Subcutaneous adipose tissue (tissue), 4 donors: ENCODE measurements around the gene ESRRA. TPM values are rescaled to one million over a fixed set of nuclear protein-coding genes. Genes with fewer than 3 reads are reported as not detected.

ENCODE experiments used
- CTCF ChIP-seq: fragments of 450-650 bp; IDR thresholded peaks from one replicate; pipeline ENCODE4 v1.5.1; 2016; ENCODE audit warnings: low read depth, mild to moderate bottlenecking, control low read depth, antibody characterized with exemption, moderate library complexity
- total RNA-seq, 4 donors: library from RNA; depleted of rRNA; stranded (reverse); fragments of >200 nt; gene quantifications; one replicate each; pipeline ENCODE4 v1.1.0, GENCODE V29; 2016

Gene ESRRA
- total RNA-seq, 4 donors from 2014 or later = 16.3 to 54.1 (median 35.5) TPM

- no peak for TF ChIP-seq CTCF
These were observed 33.4 kb downstream of the ESRRA start for GRCh38 chr11:64338716-64339115.

DNA sequence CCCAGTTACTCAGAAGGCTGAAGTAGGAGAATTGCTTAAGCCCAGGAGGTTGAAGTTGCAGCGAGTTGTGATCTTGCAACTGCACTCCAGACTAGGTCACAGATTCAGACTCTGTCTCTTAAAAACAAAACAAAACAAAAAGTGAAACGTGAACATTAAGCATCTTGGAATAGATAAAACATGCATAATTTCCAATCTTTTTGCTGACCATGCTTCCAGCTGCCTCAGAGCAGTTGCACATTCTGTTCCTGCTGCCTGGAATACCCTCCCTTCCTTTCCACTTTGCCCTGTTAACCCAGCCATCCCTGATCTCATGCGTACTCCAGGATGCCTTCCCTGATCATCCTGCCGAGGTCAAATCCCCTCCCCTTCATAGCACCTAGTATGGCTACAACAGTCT is 34.0 kb downstream of the ESRRA start:
- TF ChIP-seq CTCF = no peak

DNA sequence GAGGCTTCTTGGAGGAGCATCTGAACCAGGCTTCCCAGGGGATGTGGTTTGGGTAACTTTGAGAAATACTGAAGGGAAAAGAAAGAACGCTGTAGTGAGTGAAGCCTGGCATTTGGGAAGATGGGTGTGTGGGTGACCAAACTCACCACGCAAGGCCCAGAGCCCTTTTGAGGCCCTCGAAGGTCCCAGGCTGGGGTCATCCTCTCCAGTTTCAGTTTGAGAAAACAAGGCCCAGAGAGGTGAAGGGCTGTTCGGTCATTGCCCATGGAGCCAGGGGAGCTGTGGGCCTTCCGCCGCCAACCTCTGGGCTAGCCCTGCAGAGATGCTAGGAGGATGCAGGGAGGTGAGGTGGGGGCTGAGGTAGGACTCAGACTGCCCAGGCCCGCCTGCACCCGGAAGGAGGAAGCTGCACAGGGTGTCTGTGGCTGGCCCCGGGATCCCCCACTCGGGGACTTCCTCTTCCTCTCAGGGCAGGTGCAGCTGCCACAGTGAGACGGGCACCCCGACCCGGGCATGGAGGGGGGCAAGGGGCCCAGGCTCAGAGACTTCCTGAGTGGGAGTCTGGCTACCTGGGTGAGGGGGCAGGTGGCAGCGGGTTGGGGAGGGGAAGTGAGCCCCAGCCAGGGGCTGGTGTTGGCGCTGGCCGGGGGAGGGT is 34.6 kb downstream of the ESRRA start, which contains the start of gene CCDC88B:
Gene CCDC88B, plus strand, starts transcription at position 451 of the 655 bp plus-strand sequence. Its CDS starts 63 bp downstream, at position 514.
- no peak for TF ChIP-seq CTCF

DNA sequence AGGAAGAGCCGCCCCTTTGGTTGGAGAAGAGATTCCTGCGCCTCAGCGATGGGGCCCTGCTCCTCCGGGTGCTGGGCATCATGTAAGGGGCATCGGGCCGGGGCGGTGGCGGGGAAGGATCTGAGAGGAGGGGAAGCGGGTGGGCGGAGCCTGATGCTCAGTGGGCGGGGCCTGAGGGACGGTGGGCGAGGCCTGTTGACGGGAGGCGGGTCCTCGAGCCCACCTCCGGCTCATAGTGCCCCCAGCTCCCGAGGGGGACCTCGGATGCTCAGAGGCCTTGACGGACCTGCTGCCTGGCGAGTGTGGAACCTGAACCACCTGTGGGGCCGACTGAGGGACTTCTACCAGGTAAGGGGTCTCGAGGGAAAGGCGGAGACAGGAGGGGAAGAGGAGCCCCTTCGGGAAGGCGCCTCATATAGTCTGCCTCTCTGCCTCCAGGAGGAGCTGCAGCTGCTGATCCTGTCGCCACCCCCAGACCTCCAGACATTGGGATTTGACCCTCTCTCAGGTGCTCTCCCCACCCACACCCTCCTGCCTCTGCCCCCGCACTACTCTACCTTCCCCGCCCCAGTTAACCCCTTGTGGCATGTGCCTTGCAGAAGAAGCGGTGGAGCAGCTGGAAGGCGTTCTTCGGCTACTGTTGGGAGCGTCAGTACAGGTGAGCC is 35.5 kb downstream of the ESRRA start:
- TF ChIP-seq CTCF = no peak

- no peak for TF ChIP-seq CTCF
These were observed 36.1 kb downstream of the ESRRA start for GRCh38 chr11:64341429-64341828.

DNA sequence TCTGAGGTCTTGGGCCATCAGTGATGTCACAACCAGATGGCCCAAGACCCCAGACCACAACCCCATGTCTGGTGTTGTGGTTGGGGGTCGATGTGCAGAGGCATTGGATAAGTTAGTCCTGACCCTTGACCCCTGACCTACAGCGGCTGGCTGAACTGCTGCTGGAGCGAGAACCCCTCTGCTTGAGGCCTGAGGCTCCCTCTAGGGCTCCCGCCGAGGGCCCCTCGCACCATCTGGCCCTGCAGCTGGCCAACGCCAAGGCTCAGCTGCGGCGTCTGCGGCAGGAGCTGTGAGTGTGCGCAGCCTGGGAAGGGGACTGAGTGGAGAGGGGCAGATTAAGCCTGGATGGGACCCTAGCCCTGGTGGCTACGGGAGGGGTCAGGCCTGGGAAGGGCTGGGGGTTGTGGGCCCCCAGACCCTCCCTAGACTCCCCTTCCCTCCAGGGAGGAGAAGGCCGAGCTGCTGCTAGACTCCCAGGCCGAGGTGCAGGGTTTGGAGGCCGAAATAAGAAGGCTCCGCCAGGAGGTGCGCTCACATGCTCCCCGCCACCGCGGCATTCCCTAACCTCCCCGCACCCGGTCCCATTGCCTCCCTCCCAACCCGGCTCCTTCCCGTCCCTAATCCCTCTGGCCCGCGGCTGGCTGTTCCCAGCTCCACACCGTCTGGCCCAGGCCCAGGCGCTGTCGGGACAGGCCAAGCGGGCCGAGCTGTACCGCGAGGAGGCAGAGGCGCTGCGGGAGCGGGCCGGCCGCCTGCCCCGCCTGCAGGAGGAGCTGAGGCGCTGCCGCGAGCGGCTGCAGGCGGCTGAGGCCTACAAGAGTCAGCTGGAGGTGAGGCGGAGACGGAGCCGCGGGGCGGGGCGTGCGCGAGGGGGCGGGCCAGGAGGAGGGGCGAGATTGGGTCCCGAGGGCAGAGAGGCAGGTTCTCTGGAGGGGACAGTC is 36.8 kb downstream of the ESRRA start:
- TF ChIP-seq CTCF = no peak
